ENCODE measurements around the gene SLC40A1. TPM values are rescaled to one million over a fixed set of nuclear protein-coding genes. Genes with fewer than 3 reads are reported as not detected.

Gene SLC40A1
- total RNA-seq, 1 experiment from 2014 or later, result not detected

- Histone ChIP-seq H4K5ac (ENCODE audit: insufficient read length, low read depth, low read length) (no peak overlapping the region), H2BK12ac (ENCODE audit: insufficient read length, low read depth, low read length) (no peak overlapping the region), H3K27ac (ENCODE audit: insufficient read length, low read depth, low read length) (no peak overlapping the region), H3K14ac (ENCODE audit: insufficient read depth, low read length) (no peak overlapping the region), H3K18ac (ENCODE audit: insufficient read length, low read depth, low read length) (no peak overlapping the region), H4K20me1 (ENCODE audit: control insufficient read depth, insufficient read depth, insufficient read length) (no peaks in the 10 kb centered on the region), H2BK5ac (ENCODE audit: insufficient read length, low read length) (no peak overlapping the region), H3K79me2 (ENCODE audit: insufficient read depth, low read length) (no peaks in the 10 kb centered on the region), H3T11ph (ENCODE audit: low read length) (no peak overlapping the region), H4K91ac (ENCODE audit: insufficient read length, low read depth, low read length) (no peak overlapping the region), H2BK15ac (ENCODE audit: low read depth, low read length) (no peak overlapping the region), H3K4me1 (ENCODE audit: insufficient read depth, low read length) (no peaks in the 10 kb centered on the region), H3K9ac (ENCODE audit: extremely low read depth, insufficient read length, low read length) (no peak overlapping the region), H3K79me1 (ENCODE audit: insufficient read depth, low read depth, low read length, poor library complexity, severe bottlenecking) (no peaks in the 10 kb centered on the region), H2AK5ac (ENCODE audit: insufficient read length, low read length) (no peak overlapping the region), H3K4me2 (ENCODE audit: insufficient read depth, insufficient read length, low read length) (no peak overlapping the region), H2BK120ac (ENCODE audit: low read depth, low read length, poor library complexity, severe bottlenecking) (no peak overlapping the region), H3K27me3 (ENCODE audit: insufficient read depth, low read length) (no peaks in the 10 kb centered on the region), H3K4ac (ENCODE audit: low read depth, low read length) (no peak overlapping the region), H3K56ac (ENCODE audit: insufficient read length, low read depth, low read length) (no peak overlapping the region), H4K8ac (replicated peaks; ENCODE audit: insufficient read length, low read depth, low read length) (no peak overlapping the region), H3K23me2 (ENCODE audit: insufficient read length, low read depth, low read length, poor library complexity, severe bottlenecking) (no peaks in the 10 kb centered on the region), H2BK20ac (ENCODE audit: low read depth, low read length, poor library complexity, severe bottlenecking) (no peak overlapping the region), H3K9me3 (ENCODE audit: control insufficient read depth, low read depth, low read length) (no peaks in the 10 kb centered on the region), H3K23ac (ENCODE audit: insufficient read length, low read depth, low read length) (no peak overlapping the region), H2AFZ (ENCODE audit: low read length) (no peak overlapping the region)
- TF ChIP-seq CTCF (conservative IDR thresholded peaks at IDR 0.05), result no peak
- Mint-ChIP-seq H3K9me3 (no peaks in the 10 kb centered on the region), H3K36me3 (ENCODE audit: insufficient read depth in 1 of 3, low read depth in 3 of 3) (no peaks in the 10 kb centered on the region), H3K27ac (no peak overlapping the region), H3K4me1 (no peaks in the 10 kb centered on the region), H3K27me3 (ENCODE audit: low read depth) (peaks cover 3% of the 10 kb centered on the region), H3K4me3 (no peak overlapping the region)
- WGBS (ENCODE audit: extremely low coverage, insufficient read length, low lambda C conversion rate), result no CpG with 5 or more reads among the region's 1 CpG
- DNase-seq, result no peak
These were observed 35.2 kb downstream of the SLC40A1 start for GRCh38 chr2:189545418-189545817.
